GM12865 (cell line): ENCODE data around the gene PALM.

Experiments
- DNase-seq: peaks from one replicate; pipeline ENCODE4 v3.0.0; 2010; ENCODE audit warnings: low read depth
- H3K4me3 ChIP-seq: 2 replicates; pipeline ENCODE4 v1.5.1; 2011; ENCODE audit warnings: mild to moderate bottlenecking, low read depth, low read length, control low read depth
- TF ChIP-seq, protein P1 (sequence below): IDR thresholded peaks from 2 replicates; pipeline ENCODE4 v1.5.1; 2011; ENCODE audit warnings: low read length, control low read depth, low read depth, inconsistent platforms; ENCODE audit not compliant: insufficient read depth; ENCODE audit errors: missing control alignments

The PALM gene

DNA sequence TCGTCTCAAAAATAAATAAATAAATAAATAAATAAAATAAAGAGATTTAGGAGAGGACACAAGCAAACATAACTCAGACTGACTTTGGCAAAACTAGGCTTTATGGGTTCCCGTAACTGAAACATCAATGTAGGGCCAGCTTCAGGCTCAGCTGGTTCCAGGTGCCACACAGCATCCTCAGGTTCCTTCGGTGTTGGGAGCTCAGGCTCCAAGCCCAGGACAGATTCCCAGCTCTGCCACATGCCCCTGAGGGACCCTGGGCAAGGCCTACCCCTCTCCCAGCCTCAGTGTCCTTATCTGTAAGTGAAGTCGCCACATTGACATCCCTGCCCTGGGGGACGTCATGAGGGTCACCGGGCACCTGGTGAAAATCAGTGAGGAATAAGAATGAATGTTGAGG is 60.9 kb downstream of the PALM start:
- H3K4me3 ChIP-seq: no peak overlapping the region
- TF ChIP-seq, protein P1, sequence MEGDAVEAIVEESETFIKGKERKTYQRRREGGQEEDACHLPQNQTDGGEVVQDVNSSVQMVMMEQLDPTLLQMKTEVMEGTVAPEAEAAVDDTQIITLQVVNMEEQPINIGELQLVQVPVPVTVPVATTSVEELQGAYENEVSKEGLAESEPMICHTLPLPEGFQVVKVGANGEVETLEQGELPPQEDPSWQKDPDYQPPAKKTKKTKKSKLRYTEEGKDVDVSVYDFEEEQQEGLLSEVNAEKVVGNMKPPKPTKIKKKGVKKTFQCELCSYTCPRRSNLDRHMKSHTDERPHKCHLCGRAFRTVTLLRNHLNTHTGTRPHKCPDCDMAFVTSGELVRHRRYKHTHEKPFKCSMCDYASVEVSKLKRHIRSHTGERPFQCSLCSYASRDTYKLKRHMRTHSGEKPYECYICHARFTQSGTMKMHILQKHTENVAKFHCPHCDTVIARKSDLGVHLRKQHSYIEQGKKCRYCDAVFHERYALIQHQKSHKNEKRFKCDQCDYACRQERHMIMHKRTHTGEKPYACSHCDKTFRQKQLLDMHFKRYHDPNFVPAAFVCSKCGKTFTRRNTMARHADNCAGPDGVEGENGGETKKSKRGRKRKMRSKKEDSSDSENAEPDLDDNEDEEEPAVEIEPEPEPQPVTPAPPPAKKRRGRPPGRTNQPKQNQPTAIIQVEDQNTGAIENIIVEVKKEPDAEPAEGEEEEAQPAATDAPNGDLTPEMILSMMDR: no peak
- no peak for DNase-seq

DNA sequence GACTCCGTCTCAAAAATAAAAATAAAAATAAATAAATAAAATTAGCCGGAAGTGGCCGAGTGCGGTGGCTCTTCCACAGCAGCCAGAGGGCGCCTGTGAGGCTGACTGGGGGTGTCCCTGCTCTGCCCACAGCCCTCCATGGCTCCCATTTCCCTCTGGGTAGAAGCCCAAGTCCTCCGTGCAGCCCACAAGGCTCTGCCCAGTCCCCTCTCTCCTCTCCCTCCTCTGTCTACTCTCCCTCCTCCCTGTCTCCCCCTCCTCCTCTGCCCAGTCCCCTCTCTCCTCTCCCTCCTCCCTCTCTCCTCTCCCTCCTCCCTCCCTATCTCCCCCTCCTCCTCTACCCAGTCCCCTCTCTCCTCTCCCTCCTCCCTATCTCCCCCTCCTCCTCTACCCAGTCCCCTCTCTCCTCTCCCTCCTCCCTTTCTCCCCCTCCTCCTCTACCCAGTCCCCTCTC is 62.6 kb downstream of the PALM start:
- peak; percentile 67 for DNase-seq
- H3K4me3 ChIP-seq: no peak overlapping the region
- TF ChIP-seq, protein P1: peak; percentile 57

DNA sequence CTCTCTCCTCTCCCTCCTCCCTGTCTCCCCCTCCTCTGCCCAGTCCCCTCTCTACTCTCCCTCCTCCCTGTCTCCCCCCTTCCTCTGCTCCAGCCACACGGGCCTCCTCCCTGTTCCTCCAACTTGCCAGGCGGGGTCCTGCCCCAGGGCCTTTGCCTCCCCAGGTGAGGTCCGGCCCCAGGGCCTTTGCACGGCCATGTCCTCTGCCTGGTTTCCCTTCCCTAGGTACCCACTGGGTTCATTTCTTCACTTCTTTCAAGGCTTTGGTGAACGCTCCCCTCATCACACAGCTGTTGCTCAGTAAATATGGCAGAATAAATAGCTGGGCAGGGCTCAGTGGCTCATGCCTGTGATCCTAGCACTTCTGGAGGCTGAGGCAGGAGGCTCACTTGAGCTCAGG is 63.3 kb downstream of the PALM start:
- TF ChIP-seq, protein P1: no peak
- no peak for DNase-seq
- no peak overlapping the region for H3K4me3 ChIP-seq

DNA sequence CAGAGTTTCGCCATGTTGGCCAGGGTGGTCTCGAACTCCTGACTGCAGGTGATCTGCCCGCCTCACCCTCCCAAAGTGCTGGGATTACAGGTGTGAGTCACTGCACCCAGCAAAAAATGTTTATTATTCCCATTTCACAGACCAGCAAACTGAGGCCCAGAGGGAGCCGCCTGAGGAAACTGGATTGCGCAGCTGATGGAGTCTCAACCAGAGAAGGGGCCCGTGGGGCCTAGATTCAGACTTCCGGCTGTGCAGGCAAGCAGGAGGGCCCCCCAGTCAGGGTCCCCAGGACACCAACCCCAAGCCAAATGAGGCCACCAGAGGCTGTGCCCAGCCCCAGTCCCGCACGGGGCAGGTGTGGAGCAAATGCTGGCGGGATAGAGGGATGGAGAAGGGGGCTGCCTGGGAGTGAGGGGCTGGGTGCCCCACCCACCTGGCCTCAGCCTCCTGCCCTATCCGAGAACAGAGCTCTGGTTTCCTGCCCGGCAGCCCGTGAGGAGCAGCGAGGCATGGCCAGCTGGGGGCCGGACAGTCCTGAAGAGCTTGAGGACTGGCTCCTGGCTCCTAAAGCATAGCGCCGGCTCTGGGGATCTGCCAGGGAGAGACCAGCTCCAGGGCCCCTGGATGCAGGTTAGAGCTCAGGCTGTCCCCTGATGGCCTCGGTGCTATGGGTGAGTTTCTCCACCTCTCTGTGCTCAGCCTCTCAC is 64.1 kb downstream of the PALM start:
- no peak for DNase-seq
- TF ChIP-seq, protein P1: no peak
- H3K4me3 ChIP-seq: no peak overlapping the region

DNA sequence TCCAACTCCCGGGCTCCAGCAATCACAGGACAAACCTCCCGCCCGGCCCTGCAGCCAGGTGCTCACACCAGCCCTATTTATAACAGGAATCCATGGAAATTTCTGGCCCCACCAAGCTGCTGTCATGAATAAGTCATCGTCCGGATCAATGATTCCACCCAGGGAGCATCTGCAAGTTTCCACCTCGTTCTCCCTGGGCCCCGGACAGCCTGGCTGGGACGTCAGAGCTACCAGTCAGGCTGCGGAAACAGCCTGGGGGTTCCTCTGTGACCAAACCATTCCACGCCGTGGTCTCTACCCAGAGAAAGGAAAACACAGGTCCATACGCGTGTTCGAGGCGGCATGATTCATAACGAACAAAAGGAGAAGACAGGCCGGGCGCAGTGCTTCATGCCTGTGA is 67.8 kb downstream of the PALM start:
- TF ChIP-seq, protein P1: no peak
- no peak overlapping the region for H3K4me3 ChIP-seq
- DNase-seq: no peak

DNA sequence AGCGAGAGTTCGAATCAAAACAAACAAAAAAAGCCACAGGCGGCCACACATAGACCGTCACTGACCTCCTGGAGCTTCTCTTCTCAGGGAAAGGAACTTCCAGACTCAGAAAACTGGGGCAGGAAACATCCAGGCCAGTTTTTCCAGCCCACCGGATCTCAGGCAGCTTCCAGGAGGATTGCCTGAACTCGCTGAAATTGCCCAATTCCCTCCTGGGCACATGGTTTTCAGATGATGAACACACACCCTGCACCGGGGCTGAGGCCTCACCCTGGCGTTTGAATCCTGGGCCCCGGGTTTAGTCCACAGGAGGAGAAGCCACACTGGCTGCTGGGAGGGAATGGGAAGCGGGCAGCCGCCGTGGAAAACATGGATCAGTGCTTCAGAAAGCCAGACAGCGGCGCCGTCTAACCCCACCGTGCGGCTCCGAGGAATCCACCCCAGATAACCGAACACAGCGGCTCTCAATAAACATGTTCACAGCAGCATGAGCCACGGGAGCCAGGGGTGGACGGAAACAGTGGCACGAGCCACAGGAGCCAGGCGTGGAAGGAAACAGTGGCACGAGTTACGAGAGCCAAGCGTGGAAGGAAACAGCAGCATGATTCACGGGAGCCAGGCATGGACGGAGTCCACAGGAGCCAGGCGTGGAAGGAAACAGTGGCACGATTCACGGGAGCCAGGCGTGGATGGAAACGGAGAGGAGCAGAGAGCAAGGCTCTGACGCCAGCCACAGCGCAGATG is 70.3 kb downstream of the PALM start:
- no peak for DNase-seq
- TF ChIP-seq, protein P1: no peak
- H3K4me3 ChIP-seq: no peak overlapping the region

DNA sequence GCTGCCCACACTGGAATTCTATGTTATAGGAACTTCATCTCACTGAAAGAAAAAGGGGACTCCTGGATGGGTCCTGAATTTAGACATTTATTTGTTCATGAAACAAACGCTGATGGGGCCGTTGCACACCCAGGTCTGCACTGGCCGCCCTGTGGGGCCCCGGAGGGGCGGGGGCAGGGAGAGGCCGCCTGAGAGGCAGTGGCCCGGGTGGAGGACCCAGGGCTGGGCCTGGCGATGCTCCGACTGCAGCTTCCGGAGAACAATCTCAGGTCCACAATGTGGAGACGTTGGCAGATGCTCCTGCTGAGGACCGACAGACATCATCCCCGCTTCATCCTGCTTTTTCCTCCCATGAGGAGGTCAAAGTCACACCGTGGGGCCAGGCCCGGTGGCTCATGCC is 72.2 kb downstream of the PALM start:
- DNase-seq: no peak
- no peak overlapping the region for H3K4me3 ChIP-seq
- TF ChIP-seq, protein P1: no peak
